Pancreas (tissue), 10 donors: ENCODE results near the gene CLEC11A. TPM values are rescaled to one million over a fixed set of nuclear protein-coding genes. Genes with fewer than 3 reads are reported as not detected.

Source experiments
- ATAC-seq, 4 donors: fragments of 200-7000 bp; cut with Tn5 transposase; one replicate each; pipeline versions ENCODE4 v1.8.0 to v1.9.1; 2020; ENCODE audit warnings: mild to moderate bottlenecking in 4 of 4, moderate library complexity in 4 of 4
- DNase-seq, 6 donors: peaks; one replicate each; pipeline ENCODE4 v3.0.0-alpha.2; 2020
- FAIRE-seq: peaks from 2 replicates; lab custom pipeline; 2012; peaks lifted over from hg19 to GRCh38; lab: Jason Lieb, UNC
- H3K27ac ChIP-seq, 4 donors: fragments of 200-600 bp; sonication (generic); 1 replicate in 3 of 4; 2 replicates in 1 of 4; pipeline versions ENCODE4 v1.5.0 to v1.8.0; 2020
- H3K27me3 ChIP-seq, 4 donors: fragments of 200-600 bp; one replicate each; pipeline ENCODE4 v1.8.0; 2021
- H3K36me3 ChIP-seq, 3 donors: fragments of 200-600 bp; sonication (generic) in 1 of 3; one replicate each; pipeline versions ENCODE4 v1.5.0 to v1.8.0; 2020 to 2021
- H3K4me1 ChIP-seq, 3 donors: fragments of 200-600 bp; one replicate each; pipeline ENCODE4 v1.8.0; 2021
- H3K4me3 ChIP-seq, 4 donors: fragments of 200-600 bp; sonication (generic) in 2 of 4; one replicate each; pipeline versions ENCODE4 v1.5.0 to v1.8.0; 2020 to 2021
- H3K9me3 ChIP-seq, 4 donors: fragments of 200-600 bp; one replicate each; pipeline ENCODE4 v1.8.0; 2021
- WGBS, 2 donors: extraction: QIAGEN DNeasy Blood & Tissue Kit; methylation state at CpG; one replicate each; pipeline ENCODE4 v1.1.7; 2013; 5-methylcytosine and 5-hydroxymethylcytosine counted together
- intact Hi-C, 3 donors: fragments of 100-400 bp; cut with DNase I; formaldehyde crosslinking; loops; one replicate each; pipeline versions ENCODE4 v1.11.1 to v1.14.2; 2022
- polyA plus RNA-seq, 2 donors: library from polyadenylated mRNA; stranded (reverse); fragments of 200-250 nt; gene quantifications; one replicate each; pipeline ENCODE4 v1.2.3, GENCODE V29; 2013
- total RNA-seq, 6 donors: library from RNA; stranded (reverse); fragmentation: NEBNext Ultra II Directional in 4 of 6; extraction: Animal tissue kit (Norgen Biotek cat#: 25700) in 4 of 6; gene quantifications; one replicate each; pipeline versions ENCODE4 v1.2.1 to v1.2.4, GENCODE V29; 2021 to 2023
- TF ChIP-seq, protein P1 (sequence below), 4 donors: fragments of 200-600 bp; sonication (generic) in 3 of 4; IDR thresholded peaks; one replicate each; pipeline versions ENCODE4 v1.5.0 to v1.8.0; 2021; ENCODE audit warnings: antibody characterized with exemption in 4 of 4
- donor health status: healthy with polysubstance abuse.
- donor health status: DM: no; HTN: no; CAD: no; lungs with moderate emphysema.
- donor health status: DM: no; HTN: no; CAD: no.
- donor health status: control.
- donor health status: control.
- donor health status: Bipolar disorder and iron deficiency.
- donor health status: DM: yes; HTN: yes; CAD: no.
- donor health status: DM: no; HTN: no; CAD: no.
- donor health status: DM: no; HTN: no; CAD: no.
- donor health status: DM: yes; HTN: yes; CAD: no.

CLEC11A gene
- total and polyA plus RNA-seq, 8 donors, result 1.3 to 14.6 (median 4.1) TPM

DNA sequence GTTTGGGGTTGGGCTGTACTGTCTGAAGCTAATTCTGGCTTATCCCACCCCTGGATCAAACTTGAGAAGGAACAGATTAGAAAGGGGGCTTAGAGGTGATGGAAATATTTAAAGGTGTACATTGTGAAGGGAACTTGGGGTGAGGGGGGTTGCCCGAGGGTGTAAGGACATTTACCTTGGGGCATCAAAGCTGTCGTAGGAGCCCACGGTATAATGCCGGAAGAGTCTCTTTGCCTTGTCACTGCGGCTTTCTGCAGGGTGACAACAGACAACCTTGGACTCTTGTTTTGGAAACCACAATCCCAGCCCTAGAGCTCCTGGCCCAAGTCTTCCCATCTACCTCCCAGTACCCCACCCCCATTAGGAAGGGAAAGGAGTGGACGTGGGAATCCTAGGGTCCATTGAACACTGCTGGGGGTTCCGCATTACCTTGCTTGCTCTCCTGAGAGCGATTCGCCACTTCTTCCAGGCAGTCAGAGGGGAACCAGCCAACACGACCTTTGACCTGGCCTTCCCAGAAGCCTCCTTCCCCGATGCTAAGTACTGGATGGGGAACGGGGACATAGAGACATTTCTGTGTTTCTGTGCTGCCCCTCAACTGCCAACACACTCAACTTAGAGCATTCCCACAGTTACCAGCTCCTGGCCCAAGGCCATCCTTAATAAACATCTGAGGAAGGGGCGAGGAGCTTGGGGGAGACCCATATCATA lies 25.6 kb upstream of the CLEC11A start:
- TF ChIP-seq, protein P1, sequence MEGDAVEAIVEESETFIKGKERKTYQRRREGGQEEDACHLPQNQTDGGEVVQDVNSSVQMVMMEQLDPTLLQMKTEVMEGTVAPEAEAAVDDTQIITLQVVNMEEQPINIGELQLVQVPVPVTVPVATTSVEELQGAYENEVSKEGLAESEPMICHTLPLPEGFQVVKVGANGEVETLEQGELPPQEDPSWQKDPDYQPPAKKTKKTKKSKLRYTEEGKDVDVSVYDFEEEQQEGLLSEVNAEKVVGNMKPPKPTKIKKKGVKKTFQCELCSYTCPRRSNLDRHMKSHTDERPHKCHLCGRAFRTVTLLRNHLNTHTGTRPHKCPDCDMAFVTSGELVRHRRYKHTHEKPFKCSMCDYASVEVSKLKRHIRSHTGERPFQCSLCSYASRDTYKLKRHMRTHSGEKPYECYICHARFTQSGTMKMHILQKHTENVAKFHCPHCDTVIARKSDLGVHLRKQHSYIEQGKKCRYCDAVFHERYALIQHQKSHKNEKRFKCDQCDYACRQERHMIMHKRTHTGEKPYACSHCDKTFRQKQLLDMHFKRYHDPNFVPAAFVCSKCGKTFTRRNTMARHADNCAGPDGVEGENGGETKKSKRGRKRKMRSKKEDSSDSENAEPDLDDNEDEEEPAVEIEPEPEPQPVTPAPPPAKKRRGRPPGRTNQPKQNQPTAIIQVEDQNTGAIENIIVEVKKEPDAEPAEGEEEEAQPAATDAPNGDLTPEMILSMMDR (IDR thresholded peaks at IDR 0.05), result no peak
- H3K4me1 ChIP-seq, result no peaks in the 10 kb centered on the region

DNA sequence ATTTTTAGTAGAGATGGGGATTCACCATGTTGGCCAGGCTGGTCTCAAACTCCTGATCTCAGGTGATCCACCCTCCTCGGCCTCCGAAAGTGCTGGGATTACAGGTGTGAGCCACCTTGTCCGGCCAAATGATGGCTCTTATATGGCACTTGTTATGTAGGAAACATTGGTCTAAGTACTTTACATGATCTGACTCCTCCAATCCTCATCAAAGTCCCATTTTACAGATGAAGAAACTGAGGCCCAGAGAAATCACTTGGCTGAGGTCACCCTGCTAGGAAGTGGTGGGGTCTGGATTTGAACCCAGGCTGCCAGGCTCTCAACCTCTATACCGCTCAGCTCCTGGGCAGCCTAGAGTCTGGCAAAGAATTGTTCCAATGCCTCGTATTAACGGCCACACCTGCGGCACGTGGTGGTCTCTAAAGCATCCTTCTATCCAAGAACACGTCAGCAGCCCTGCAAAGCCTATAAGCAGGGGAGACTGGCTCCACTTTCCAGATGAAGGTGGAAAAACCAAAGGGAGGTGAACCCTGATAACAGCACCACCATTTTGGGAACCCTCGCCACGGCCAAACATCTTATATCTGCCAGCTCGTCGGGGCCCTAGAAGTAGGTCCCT lies 21.7 kb upstream of the CLEC11A start:
- Histone ChIP-seq H3K4me3 (no peak overlapping the region), H3K27me3 (no peaks in the 10 kb centered on the region), H3K27ac (no peak overlapping the region), H3K9me3 (no peaks in the 10 kb centered on the region), H3K36me3 (no peaks in the 10 kb centered on the region), H3K4me1 (no peaks in the 10 kb centered on the region)
- FAIRE-seq (no peak), DNase-seq (no peak), ATAC-seq (no peak)
- 58 to 71% methylated on average over 13 of the region's 13 CpGs for WGBS, 2 donors
- TF ChIP-seq, protein P1 (IDR thresholded peaks at IDR 0.05), result no peak
- intact Hi-C loops, result no loop called here

More for the DNA sequence above, 25.6 kb upstream of the CLEC11A start:
- intact Hi-C loops, result no loop called here
- no peak for FAIRE-seq
- no peak overlapping the region for H3K4me3 ChIP-seq
- no peaks in the 10 kb centered on the region for H3K36me3 ChIP-seq
- no peaks in the 10 kb centered on the region for H3K9me3 ChIP-seq
- WGBS, 2 donors, result 53 to 55% methylated on average over 13 of the region's 13 CpGs
- DNase-seq, result no peak
- H3K27me3 ChIP-seq, result peaks cover 0 to 3% (median 0%) of the 10 kb centered on the region in 4 donors
- ATAC-seq, result no peak
- H3K27ac ChIP-seq, result no peak overlapping the region

DNA sequence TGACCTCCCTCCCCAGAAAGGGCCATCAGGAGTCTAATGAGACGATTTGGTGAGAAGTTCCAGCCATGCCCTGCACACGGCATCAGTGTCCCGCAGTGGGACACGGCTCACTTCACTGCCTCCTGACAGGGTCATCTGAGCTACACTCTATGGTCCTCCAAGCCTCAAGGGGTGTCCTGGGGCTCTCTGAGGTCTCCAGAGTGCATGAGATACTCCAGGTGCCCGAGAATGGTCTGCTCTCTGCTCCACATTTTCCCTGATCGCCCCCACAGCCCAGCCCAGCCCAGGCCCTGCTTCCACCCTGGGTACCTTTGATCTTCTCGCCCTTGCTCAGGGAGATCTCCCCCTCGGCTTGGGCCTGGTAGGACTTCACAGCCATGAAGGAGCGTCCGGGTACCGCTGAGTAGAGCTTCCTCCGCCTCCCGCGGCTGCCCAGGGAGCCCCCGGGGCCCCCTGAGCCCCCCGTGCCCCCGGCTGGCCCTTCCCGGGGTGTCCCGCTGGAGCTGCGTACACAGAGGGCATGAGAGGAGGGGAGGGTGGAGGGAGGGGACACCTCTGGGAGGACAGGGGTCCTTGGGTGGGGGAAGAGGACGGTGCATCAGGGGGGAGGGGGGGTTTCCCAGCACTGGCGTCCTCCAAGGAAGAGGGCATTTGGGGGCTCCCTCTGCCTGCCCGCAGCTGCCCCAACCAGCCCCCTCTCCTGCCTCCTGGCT lies 20.9 kb upstream of the CLEC11A start:
- TF ChIP-seq, protein P1 (IDR thresholded peaks at IDR 0.05), result no peak
- Histone ChIP-seq H3K36me3 (no peaks in the 10 kb centered on the region), H3K4me1 (no peaks in the 10 kb centered on the region), H3K4me3 (no peak overlapping the region), H3K27me3 (no peaks in the 10 kb centered on the region), H3K9me3 (no peaks in the 10 kb centered on the region), H3K27ac (no peak overlapping the region)
- ATAC-seq (no peak), DNase-seq (no peak), FAIRE-seq (no peak)
- 40 to 58% methylated on average over 17 to 23 of the region's 23 CpGs for WGBS, 2 donors
- intact Hi-C loops, result no loop called here

DNA sequence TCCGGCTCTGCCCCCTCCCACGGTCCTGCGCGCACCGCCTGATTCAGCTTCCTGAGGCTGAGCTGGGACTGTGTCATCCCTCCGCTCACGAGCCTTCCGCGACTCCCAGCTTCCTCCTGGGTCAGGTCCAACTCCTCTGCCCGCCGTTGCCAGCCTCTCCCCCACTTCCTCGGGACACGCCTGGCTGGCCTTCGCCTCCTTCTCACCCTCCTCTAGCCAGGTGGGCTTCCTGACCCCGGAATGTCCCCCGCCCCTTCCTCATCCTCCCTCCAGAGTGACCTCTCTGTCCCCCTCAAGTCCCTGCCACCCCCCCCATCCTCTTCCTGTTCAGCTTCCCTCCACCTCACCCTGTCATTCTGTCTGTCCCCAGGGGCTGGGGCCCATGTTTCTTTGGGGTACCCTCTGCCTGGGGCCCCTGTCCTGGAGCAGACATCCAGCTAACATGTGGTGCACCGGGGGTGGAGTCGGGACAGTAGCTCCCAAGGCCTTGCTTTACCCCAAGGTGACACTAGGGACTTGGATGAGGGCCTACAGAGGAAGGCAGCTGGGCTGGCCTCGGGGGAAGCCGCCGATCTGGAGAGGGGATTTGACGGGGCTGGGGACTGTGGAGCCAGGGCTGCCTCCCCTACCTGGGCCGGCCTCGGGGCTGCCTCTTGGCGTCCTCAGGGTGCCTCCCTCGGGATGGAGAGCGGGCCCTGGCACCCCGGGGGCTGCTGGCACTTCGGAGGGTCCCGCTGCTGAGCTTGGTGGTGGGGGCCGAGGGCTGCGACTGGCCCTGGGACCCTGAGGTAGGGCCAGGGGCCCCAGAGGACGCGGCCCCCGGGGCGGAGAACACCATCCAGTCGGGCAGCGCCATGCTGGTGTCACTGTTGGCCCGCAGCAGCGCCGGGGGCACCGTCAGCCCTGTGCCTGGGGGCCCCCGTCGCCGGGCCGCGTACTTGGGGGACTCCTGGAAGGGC lies 20.0 kb upstream of the CLEC11A start:
- TF ChIP-seq, protein P1 (IDR thresholded peaks at IDR 0.05), result no peak
- peak in 1 of 4 donors; percentile 25 for ATAC-seq

More for the DNA sequence above, 20.0 kb upstream of the CLEC11A start:
- Histone ChIP-seq H3K27me3 (no peaks in the 10 kb centered on the region), H3K4me1 (no peaks in the 10 kb centered on the region), H3K9me3 (no peaks in the 10 kb centered on the region), H3K27ac (no peak overlapping the region), H3K4me3 (no peak overlapping the region), H3K36me3 (no peaks in the 10 kb centered on the region)
- WGBS, 2 donors, result 45 to 56% methylated on average over 37 to 47 of the region's 47 CpGs
- peak in 1 of 6 donors; percentile 63 for DNase-seq
- intact Hi-C loops, result no loop called here
- no peak for FAIRE-seq
